OCI-LY1 (cell line): ENCODE measurements around the gene ABCC6.

Experiments used
- CTCF ChIP-seq: fragments of 200-600 bp; sonication (generic), shearing (Covaris generic); IDR thresholded peaks from 2 replicates; pipeline ENCODE4 v1.5.1; 2017; ENCODE audit warnings: mild to moderate bottlenecking, antibody characterized with exemption, low read length, moderate library complexity, mixed read lengths
- EZH2 ChIP-seq: fragments of 200-600 bp; sonication (generic), shearing (Covaris generic); IDR thresholded peaks from 2 replicates; pipeline ENCODE4 v1.8.0; 2017; ENCODE audit warnings: borderline replicate concordance, mixed run types, mild to moderate bottlenecking, antibody characterized with exemption, low read length, moderate library complexity, mixed read lengths

- TF ChIP-seq CTCF (no peak), EZH2 (no peak)
Measured at GRCh38 chr16:16113076-16113475, 110.2 kb downstream of the ABCC6 start.
